ENCODE measurements around the gene MAPKAPK3.

The MAPKAPK3 gene

GRCh38 chr3:50630394-50630793, 13.4 kb downstream of the MAPKAPK3 start:
- DNase-seq = no peak

GRCh38 chr3:50630877-50631276, 13.9 kb downstream of the MAPKAPK3 start:
- DNase-seq = no peak

GRCh38 chr3:50632450-50632849, 15.5 kb downstream of the MAPKAPK3 start:
- DNase-seq = no peak

- no peak for DNase-seq
Measured at GRCh38 chr3:50633230-50633790, 16.4 kb downstream of the MAPKAPK3 start.

- no peak for DNase-seq
Measured at GRCh38 chr3:50635066-50635465, 18.1 kb downstream of the MAPKAPK3 start.

- no peak for DNase-seq
Measured at GRCh38 chr3:50637011-50637410, 20.1 kb downstream of the MAPKAPK3 start.

GRCh38 chr3:50637945-50638344, 21.0 kb downstream of the MAPKAPK3 start:
- DNase-seq = no peak

- no peak for DNase-seq
Measured at GRCh38 chr3:50639055-50639494, 22.1 kb downstream of the MAPKAPK3 start.

- DNase-seq = no peak
Measured at GRCh38 chr3:50642382-50642781, 25.4 kb downstream of the MAPKAPK3 start.

GRCh38 chr3:50644561-50644960, 27.6 kb downstream of the MAPKAPK3 start:
- DNase-seq = no peak

- no peak for DNase-seq
Measured at GRCh38 chr3:50645378-50645777, 28.4 kb downstream of the MAPKAPK3 start.

GRCh38 chr3:50648313-50648712, 31.4 kb downstream of the MAPKAPK3 start:
- DNase-seq = no peak

GRCh38 chr3:50648944-50649343, 32.0 kb downstream of the MAPKAPK3 start:
- DNase-seq = no peak

- DNase-seq = no peak
Measured at GRCh38 chr3:50649451-50649931, 32.5 kb downstream of the MAPKAPK3 start.

- no peak for DNase-seq
Measured at GRCh38 chr3:50650018-50650417, 33.1 kb downstream of the MAPKAPK3 start.

- no peak for DNase-seq
Measured at GRCh38 chr3:50651445-50651844, 34.5 kb downstream of the MAPKAPK3 start.

GRCh38 chr3:50651920-50652529, 35.1 kb downstream of the MAPKAPK3 start:
- DNase-seq = no peak

GRCh38 chr3:50652709-50653108, 35.8 kb downstream of the MAPKAPK3 start:
- peak; percentile 39 for DNase-seq

GRCh38 chr3:50653937-50654595, 37.1 kb downstream of the MAPKAPK3 start:
- DNase-seq = no peak

GRCh38 chr3:50655009-50655830, 38.3 kb downstream of the MAPKAPK3 start:
- DNase-seq = no peak

GRCh38 chr3:50656417-50657195, 39.7 kb downstream of the MAPKAPK3 start:
- no peak for DNase-seq

GRCh38 chr3:50657407-50657806, 40.5 kb downstream of the MAPKAPK3 start:
- no peak for DNase-seq

GRCh38 chr3:50657816-50658215, 40.9 kb downstream of the MAPKAPK3 start:
- no peak for DNase-seq

Data from activated CD4-positive, alpha-beta T cell treated with anti-CD3 and anti-CD28 coated beads for 1 hour (primary cell).